Mesenchymal stem cell (in vitro differentiated cells and primary cell): ENCODE results near the gene FBRSL1.
A peak's percentile ranks its signal among the peaks of the same experiment; 100 is the strongest.

Experiments
- DNase-seq: peaks from one replicate; pipeline ENCODE4 v3.0.0-alpha.2; 2013
- H2AFZ ChIP-seq: one replicate; pipeline ENCODE4 v1.6.1; 2013; ENCODE audit warnings: low read depth, mild to moderate bottlenecking, control low read depth, inconsistent platforms, low read length, moderate library complexity
- H2AK5ac ChIP-seq: 2 replicates; pipeline ENCODE4 v1.6.1; 2013; ENCODE audit warnings: low read length, moderate library complexity, mild to moderate bottlenecking, inconsistent platforms; ENCODE audit not compliant: severe bottlenecking
- H2BK120ac ChIP-seq: one replicate; pipeline ENCODE4 v1.6.1; 2013; ENCODE audit warnings: low read depth, mild to moderate bottlenecking, inconsistent platforms, low read length, moderate library complexity
- H2BK12ac ChIP-seq, 2 experiments: one replicate each; pipeline ENCODE4 v1.6.1; 2013; ENCODE audit warnings: inconsistent platforms in 2 of 2, low read length in 2 of 2, mild to moderate bottlenecking in 2 of 2, moderate library complexity in 2 of 2, control low read depth in 1 of 2
- H2BK15ac ChIP-seq: one replicate; pipeline ENCODE4 v1.6.1; 2013; ENCODE audit warnings: mild to moderate bottlenecking, low read depth, inconsistent platforms; ENCODE audit not compliant: poor library complexity, severe bottlenecking
- H2BK5ac ChIP-seq: 2 replicates; pipeline ENCODE4 v1.6.1; 2013; ENCODE audit warnings: low read depth, mild to moderate bottlenecking, low read length, control low read depth, inconsistent platforms; ENCODE audit not compliant: poor library complexity, severe bottlenecking
- H3K14ac ChIP-seq, 2 experiments: one replicate each; pipeline ENCODE4 v1.6.1; 2013; ENCODE audit warnings: inconsistent platforms in 2 of 2, low read length in 2 of 2, control low read depth in 1 of 2, mild to moderate bottlenecking in 1 of 2, moderate library complexity in 1 of 2
- H3K18ac ChIP-seq, 2 experiments: one replicate each; pipeline ENCODE4 v1.6.1; 2013; ENCODE audit warnings: inconsistent platforms in 2 of 2, low read length in 2 of 2, control low read depth in 1 of 2, low read depth in 1 of 2, mild to moderate bottlenecking in 1 of 2
- H3K23ac ChIP-seq, 2 experiments: one replicate each; pipeline ENCODE4 v1.6.1; 2013; ENCODE audit warnings: inconsistent platforms in 2 of 2, low read length in 2 of 2, mild to moderate bottlenecking in 2 of 2, moderate library complexity in 2 of 2, control low read depth in 1 of 2
- H3K27ac ChIP-seq: 2 replicates; pipeline ENCODE4 v1.5.1; 2013; ENCODE audit warnings: mild to moderate bottlenecking, moderate library complexity, low read length, control low read depth, inconsistent platforms; ENCODE audit not compliant: poor library complexity, severe bottlenecking
- H3K27me3 ChIP-seq, 2 experiments: 2 replicates each; pipeline versions ENCODE4 v1.6.1 to v1.7.0; 2013; ENCODE audit warnings: low read length in 2 of 2, mild to moderate bottlenecking in 2 of 2, moderate library complexity in 2 of 2, control low read depth in 1 of 2, inconsistent platforms in 1 of 2; ENCODE audit not compliant: control insufficient read depth in 1 of 2, insufficient read depth in 1 of 2
- H3K36me3 ChIP-seq, 2 experiments: 2 replicates each; pipeline versions ENCODE4 v1.6.1 to v1.7.0; 2013; ENCODE audit warnings: low read length in 2 of 2, control low read depth in 1 of 2, inconsistent platforms in 1 of 2, low read depth in 1 of 2, mild to moderate bottlenecking in 1 of 2; ENCODE audit not compliant: insufficient read depth in 2 of 2, control insufficient read depth in 1 of 2
- H3K4ac ChIP-seq, 2 experiments: one replicate each; pipeline ENCODE4 v1.6.1; 2013; ENCODE audit warnings: inconsistent platforms in 2 of 2, low read length in 2 of 2, mild to moderate bottlenecking in 2 of 2, moderate library complexity in 2 of 2, control low read depth in 1 of 2, low read depth in 1 of 2
- H3K4me1 ChIP-seq: 2 replicates; pipeline ENCODE4 v1.6.1; 2013; ENCODE audit warnings: low read depth, low read length, control low read depth; ENCODE audit not compliant: control insufficient read depth, insufficient read depth
- H3K4me2 ChIP-seq: 2 replicates; pipeline ENCODE4 v1.6.1; 2013; ENCODE audit warnings: low read length, mild to moderate bottlenecking, inconsistent platforms; ENCODE audit not compliant: poor library complexity, severe bottlenecking
- H3K4me3 ChIP-seq, 2 experiments: 2 replicates each; pipeline versions ENCODE4 v1.5.1 to v1.7.0; 2013; ENCODE audit warnings: low read length in 2 of 2, mild to moderate bottlenecking in 2 of 2, control low read depth in 1 of 2, low read depth in 1 of 2; ENCODE audit not compliant: insufficient read depth in 1 of 2
- H3K79me1 ChIP-seq: replicated peaks from 2 replicates; pipeline ENCODE4 v1.6.1; 2013; ENCODE audit warnings: mild to moderate bottlenecking, control low read depth, low read length, inconsistent platforms; ENCODE audit not compliant: poor library complexity, severe bottlenecking
- H3K9ac ChIP-seq: 2 replicates; pipeline ENCODE4 v1.7.0; 2013; ENCODE audit warnings: mild to moderate bottlenecking, low read length, moderate library complexity
- H3K9me3 ChIP-seq: 2 replicates; pipeline ENCODE4 v1.7.0; 2013; ENCODE audit warnings: mild to moderate bottlenecking, low read length; ENCODE audit not compliant: control insufficient read depth
- H4K8ac ChIP-seq: one replicate; pipeline ENCODE4 v1.6.1; 2013; ENCODE audit warnings: inconsistent platforms, mild to moderate bottlenecking, low read length, moderate library complexity
- H4K91ac ChIP-seq: one replicate; pipeline ENCODE4 v1.6.1; 2013; ENCODE audit warnings: mild to moderate bottlenecking, low read length, inconsistent platforms
- WGBS: methylation state at CpG from one replicate; pipeline ENCODE4 v1.1.7; 2013; ENCODE audit warnings: mixed read lengths; 5-methylcytosine and 5-hydroxymethylcytosine counted together

FBRSL1 gene

DNA sequence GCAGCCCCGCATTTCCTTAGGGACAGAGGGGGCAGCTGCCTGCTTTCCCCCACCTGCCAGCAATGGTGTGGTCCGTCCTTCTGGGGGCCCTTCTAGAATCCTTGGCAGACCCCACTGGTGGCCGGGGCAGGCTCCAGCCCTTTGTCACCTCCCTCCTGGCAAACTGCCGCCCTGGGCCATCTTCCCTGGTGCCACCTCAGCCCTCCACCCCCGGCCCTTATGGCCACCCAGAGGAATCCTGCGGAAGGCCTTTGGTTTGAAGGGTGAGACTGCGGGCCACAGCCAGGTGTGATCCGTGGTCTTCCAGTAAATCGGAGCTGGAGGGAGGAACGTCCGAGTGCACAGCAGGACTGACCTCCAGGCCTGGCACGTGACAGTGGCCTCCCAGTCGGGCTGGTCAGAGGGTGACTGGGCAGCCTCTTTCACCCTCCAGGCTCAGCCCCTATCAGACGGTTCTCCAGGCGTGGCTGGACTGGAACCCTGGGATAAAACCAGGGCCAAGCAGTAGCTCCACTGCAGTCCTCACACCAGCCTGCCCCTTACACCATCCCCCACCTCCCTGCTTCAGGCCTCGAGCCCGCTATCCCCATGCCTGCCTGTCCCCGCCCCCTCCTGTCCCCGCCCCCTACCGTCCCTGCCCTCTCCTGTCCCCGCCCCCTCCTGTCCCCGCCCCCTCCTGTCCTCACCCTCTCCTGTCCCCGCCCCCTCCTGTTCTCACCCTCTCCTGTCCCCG, 12.4 kb downstream of the FBRSL1 start:
- H2BK12ac ChIP-seq, result no peak overlapping the region
- H3K4me3 ChIP-seq, result no peak overlapping the region
- no peak overlapping the region for H2BK5ac ChIP-seq
- H3K14ac ChIP-seq, result no peak overlapping the region
- no peaks in the 10 kb centered on the region for H3K27me3 ChIP-seq
- no peak overlapping the region for H4K8ac ChIP-seq
- H3K4ac ChIP-seq, result no peak overlapping the region
- H3K9me3 ChIP-seq, result no peaks in the 10 kb centered on the region
- WGBS, result 87% methylated on average over 18 of the region's 24 CpGs
- H3K79me1 ChIP-seq, result peaks cover 42% of the 10 kb centered on the region
- peaks cover 69% of the 10 kb centered on the region for H3K4me1 ChIP-seq
- H4K91ac ChIP-seq, result no peak overlapping the region
- no peak overlapping the region for H2AFZ ChIP-seq
- no peak for DNase-seq
- no peak overlapping the region for H2BK15ac ChIP-seq
- H2BK120ac ChIP-seq, result no peak overlapping the region
- H2AK5ac ChIP-seq, result no peak overlapping the region
- no peak overlapping the region for H3K18ac ChIP-seq
- H3K23ac ChIP-seq, result no peak overlapping the region
- H3K4me2 ChIP-seq, result no peak overlapping the region
- H3K36me3 ChIP-seq, result peaks cover 0 to 10% of the 10 kb centered on the region in 2 experiments
- H3K27ac ChIP-seq, result no peak overlapping the region
- no peak overlapping the region for H3K9ac ChIP-seq

DNA sequence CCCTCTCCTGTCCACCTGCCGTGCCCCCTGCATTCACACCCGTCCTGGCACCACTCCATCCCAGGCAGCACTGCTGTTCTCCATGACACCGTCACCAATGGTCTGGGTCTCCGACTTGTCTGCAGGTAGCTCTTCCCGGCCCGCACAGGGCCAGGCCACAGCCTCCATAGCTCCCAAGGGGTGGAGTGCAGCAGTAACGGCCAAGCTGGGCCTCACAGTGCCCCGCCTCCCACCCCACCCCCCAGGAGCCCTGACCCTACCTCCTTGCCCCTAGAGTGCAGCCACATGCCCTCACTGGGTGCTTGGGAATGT, 12.9 kb downstream of the FBRSL1 start:
- Histone ChIP-seq H3K27ac (no peak overlapping the region), H3K14ac (no peak overlapping the region), H3K4ac (no peak overlapping the region), H2AFZ (no peak overlapping the region), H2BK12ac (no peak overlapping the region), H4K8ac (no peak overlapping the region), H3K36me3 (peaks cover 0 to 10% of the 10 kb centered on the region in 2 experiments), H3K27me3 (no peaks in the 10 kb centered on the region), H2BK120ac (no peak overlapping the region), H3K79me1 (peaks cover 47% of the 10 kb centered on the region), H3K4me1 (peaks cover 70% of the 10 kb centered on the region), H3K18ac (no peak overlapping the region), H4K91ac (no peak overlapping the region), H2BK15ac (no peak overlapping the region), H3K4me2 (no peak overlapping the region), H2AK5ac (no peak overlapping the region), H3K9me3 (no peaks in the 10 kb centered on the region), H3K4me3 (no peak overlapping the region), H2BK5ac (no peak overlapping the region), H3K9ac (no peak overlapping the region), H3K23ac (no peak overlapping the region)
- 87% methylated on average over 8 of the region's 8 CpGs for WGBS
- DNase-seq, result no peak

DNA sequence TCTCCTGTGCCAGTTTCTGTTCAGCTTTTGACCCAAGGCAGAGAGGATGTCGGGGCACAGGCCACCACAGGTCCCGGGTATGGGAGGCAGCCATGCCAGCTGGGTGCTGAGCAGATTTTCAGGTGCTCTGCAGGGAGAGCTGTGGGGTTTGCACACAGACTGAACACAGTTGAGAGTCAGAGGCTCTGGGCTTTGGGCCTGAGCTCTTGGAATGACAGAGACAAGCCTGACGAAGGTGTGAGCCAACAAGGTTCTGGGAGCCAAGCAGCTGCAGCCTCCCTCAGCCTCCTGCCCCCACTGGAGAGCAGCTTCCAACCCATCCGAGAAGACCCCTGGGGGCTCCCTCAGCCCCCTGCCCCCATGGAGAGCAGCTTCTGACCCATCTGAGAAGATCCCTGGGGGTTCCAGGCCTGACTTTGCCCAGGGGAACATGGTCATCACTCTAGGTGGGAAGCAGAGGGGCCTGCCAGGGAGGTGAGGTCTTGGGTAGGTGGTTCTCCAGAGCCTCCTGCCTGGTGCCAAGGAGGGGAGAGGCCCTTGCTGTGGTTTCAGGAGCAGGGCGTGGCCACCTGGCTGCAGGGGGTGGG, 13.8 kb downstream of the FBRSL1 start:
- H3K4ac ChIP-seq, result no peak overlapping the region
- H3K36me3 ChIP-seq, result peaks cover 0 to 19% of the 10 kb centered on the region in 2 experiments
- H2BK5ac ChIP-seq, result no peak overlapping the region
- H3K9me3 ChIP-seq, result no peaks in the 10 kb centered on the region
- peaks cover 50% of the 10 kb centered on the region for H3K79me1 ChIP-seq
- H3K4me2 ChIP-seq, result no peak overlapping the region
- no peak overlapping the region for H2BK12ac ChIP-seq
- 96% methylated on average over 5 of the region's 5 CpGs for WGBS
- H2BK120ac ChIP-seq, result no peak overlapping the region
- no peak overlapping the region for H3K27ac ChIP-seq
- no peak overlapping the region for H3K4me3 ChIP-seq
- DNase-seq, result no peak
- no peak overlapping the region for H3K18ac ChIP-seq
- H3K27me3 ChIP-seq, result no peaks in the 10 kb centered on the region
- peaks cover 76% of the 10 kb centered on the region for H3K4me1 ChIP-seq
- H4K8ac ChIP-seq, result no peak overlapping the region
- H3K14ac ChIP-seq, result no peak overlapping the region
- no peak overlapping the region for H2AK5ac ChIP-seq
- H2BK15ac ChIP-seq, result peak overlapping the region; percentile 12
- H3K23ac ChIP-seq, result no peak overlapping the region
- no peak overlapping the region for H4K91ac ChIP-seq
- no peak overlapping the region for H2AFZ ChIP-seq
- no peak overlapping the region for H3K9ac ChIP-seq

DNA sequence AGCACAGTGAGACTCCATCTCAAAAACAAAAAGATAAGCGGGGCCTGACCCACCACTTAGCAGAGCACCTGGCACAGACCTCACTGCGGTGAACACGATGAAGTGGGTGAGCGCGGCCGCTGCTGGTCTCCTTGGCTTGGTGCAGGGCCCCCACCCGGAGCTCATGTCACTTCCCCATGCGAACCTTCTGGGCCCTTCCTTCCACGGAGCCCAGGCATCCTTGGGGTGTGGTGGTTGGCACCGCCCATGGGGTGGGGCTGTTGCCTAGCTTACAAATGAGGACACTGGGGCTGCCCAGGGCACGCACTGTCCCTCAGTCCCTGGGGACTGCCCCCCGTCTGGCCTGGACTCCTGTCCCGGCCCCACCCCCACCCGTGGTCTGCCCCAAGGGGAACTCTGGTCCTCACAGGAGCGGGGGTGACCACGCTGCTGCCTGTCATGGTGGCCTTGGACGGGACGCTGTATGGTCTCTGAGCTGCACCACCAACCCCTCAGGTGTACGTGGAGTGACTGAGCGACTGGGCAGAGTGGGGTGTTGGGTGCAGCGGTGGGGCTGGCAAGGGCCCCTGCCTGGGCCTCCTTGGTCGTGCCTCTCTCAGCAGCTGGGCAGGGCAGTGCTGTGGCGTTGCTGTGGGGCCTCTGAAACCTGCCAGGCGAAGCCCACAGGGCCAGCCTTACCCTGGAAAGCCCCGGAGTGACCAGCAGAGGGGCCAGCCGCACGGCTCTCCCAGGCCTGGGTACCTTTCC, 15.3 kb downstream of the FBRSL1 start:
- WGBS, result 90% methylated on average over 27 of the region's 27 CpGs

More for the DNA sequence above, 15.3 kb downstream of the FBRSL1 start:
- no peak overlapping the region for H4K8ac ChIP-seq
- no peaks in the 10 kb centered on the region for H3K27me3 ChIP-seq
- no peak overlapping the region for H2AFZ ChIP-seq
- no peaks in the 10 kb centered on the region for H3K9me3 ChIP-seq
- peak overlapping the region; percentile 21 for H4K91ac ChIP-seq
- H3K4me1 ChIP-seq, result peaks cover 74% of the 10 kb centered on the region
- H3K4me3 ChIP-seq, result peak overlapping the region in 1 of 2 experiments; percentile 5
- H2AK5ac ChIP-seq, result peak overlapping the region; percentile 18
- no peak overlapping the region for H3K27ac ChIP-seq
- H2BK5ac ChIP-seq, result no peak overlapping the region
- no peak overlapping the region for H3K9ac ChIP-seq
- peak overlapping the region in 1 of 2 experiments; percentile 57 for H3K14ac ChIP-seq
- peaks cover 0 to 35% of the 10 kb centered on the region in 2 experiments for H3K36me3 ChIP-seq
- H3K79me1 ChIP-seq, result peaks cover 48% of the 10 kb centered on the region
- H3K4ac ChIP-seq, result no peak overlapping the region
- H2BK12ac ChIP-seq, result no peak overlapping the region
- DNase-seq, result no peak
- H3K18ac ChIP-seq, result no peak overlapping the region
- no peak overlapping the region for H2BK120ac ChIP-seq
- no peak overlapping the region for H3K4me2 ChIP-seq
- no peak overlapping the region for H2BK15ac ChIP-seq
- H3K23ac ChIP-seq, result no peak overlapping the region
